Mesendoderm (in vitro differentiated cells): ENCODE results near the gene HMG20B.
"Not testable (repeated sequence)": the region's sequence is repeated elsewhere in the genome, so short reads cannot be mapped to it uniquely, and the experiment has no call there.

Experiments used
- DNase-seq: peaks from one replicate; pipeline ENCODE4 v3.0.0; 2013
- H2AK5ac ChIP-seq: 2 replicates; pipeline ENCODE4 v1.6.1; 2013; ENCODE audit warnings: low read length, inconsistent platforms
- H2BK120ac ChIP-seq: 2 replicates; pipeline ENCODE4 v1.6.1; 2013; ENCODE audit warnings: low read depth, mild to moderate bottlenecking, low read length, moderate library complexity, mixed read lengths
- H2BK15ac ChIP-seq: replicated peaks from 2 replicates; pipeline ENCODE4 v1.6.1; 2013; ENCODE audit warnings: low read depth, mild to moderate bottlenecking, moderate library complexity
- H2BK5ac ChIP-seq: 2 replicates; pipeline ENCODE4 v1.6.1; 2013; ENCODE audit warnings: low read length, inconsistent platforms
- H3K18ac ChIP-seq: 2 replicates; pipeline ENCODE4 v1.6.1; 2013; ENCODE audit warnings: mild to moderate bottlenecking, low read length, mixed read lengths
- H3K23ac ChIP-seq: one replicate; pipeline ENCODE4 v1.6.1; 2013; ENCODE audit warnings: low read length
- H3K27ac ChIP-seq: 2 replicates; pipeline ENCODE4 v1.5.1; 2013; ENCODE audit warnings: low read depth, mild to moderate bottlenecking, inconsistent platforms, low read length, moderate library complexity
- H3K27me3 ChIP-seq: 2 replicates; pipeline ENCODE4 v1.6.1; 2013; ENCODE audit warnings: low read length, control low read depth, mild to moderate bottlenecking, inconsistent platforms; ENCODE audit not compliant: insufficient read depth, poor library complexity
- H3K36me3 ChIP-seq: 2 replicates; pipeline ENCODE4 v1.6.1; 2013; ENCODE audit warnings: low read length, inconsistent platforms; ENCODE audit not compliant: control insufficient read depth, insufficient read depth
- H3K4ac ChIP-seq: one replicate; pipeline ENCODE4 v1.6.1; 2013; ENCODE audit warnings: low read depth, mild to moderate bottlenecking, low read length, moderate library complexity
- H3K4me1 ChIP-seq: 2 replicates; pipeline ENCODE4 v1.6.1; 2013; ENCODE audit warnings: low read depth, low read length, inconsistent platforms; ENCODE audit not compliant: control insufficient read depth
- H3K4me2 ChIP-seq: 2 replicates; pipeline ENCODE4 v1.6.1; 2013; ENCODE audit warnings: low read length
- H3K4me3 ChIP-seq: 2 replicates; pipeline ENCODE4 v1.5.1; 2013; ENCODE audit warnings: mild to moderate bottlenecking, low read length
- H3K56ac ChIP-seq: one replicate; pipeline ENCODE4 v1.6.1; 2013; ENCODE audit warnings: low read length
- H3K79me1 ChIP-seq: 2 replicates; pipeline ENCODE4 v1.6.1; 2013; ENCODE audit warnings: low read length, inconsistent platforms
- H3K79me2 ChIP-seq: 2 replicates; pipeline ENCODE4 v1.6.1; 2013; ENCODE audit warnings: mild to moderate bottlenecking, low read length; ENCODE audit not compliant: control insufficient read depth, insufficient read depth
- H3K9ac ChIP-seq: 2 replicates; pipeline ENCODE4 v1.6.1; 2013; ENCODE audit warnings: low read length, inconsistent platforms
- H4K5ac ChIP-seq: one replicate; pipeline ENCODE4 v1.6.1; 2013; ENCODE audit warnings: low read length
- H4K8ac ChIP-seq: one replicate; pipeline ENCODE4 v1.6.1; 2013; ENCODE audit warnings: low read depth, mild to moderate bottlenecking, control low read depth, low read length, moderate library complexity
- WGBS: extraction: QIAGEN DNeasy Blood & Tissue Kit; methylation state at CpG from one replicate; pipeline ENCODE4 v1.1.7; 2013; ENCODE audit warnings: low lambda C conversion rate, missing lambda C conversion rate; ENCODE audit not compliant: insufficient coverage; ENCODE audit errors: extremely low coverage; 5-methylcytosine and 5-hydroxymethylcytosine counted together

The HMG20B gene

GRCh38 chr19:3565139-3565538, 7.6 kb upstream of the HMG20B start:
- Histone ChIP-seq H4K5ac (no peak overlapping the region), H3K4me1 (no peaks in the 10 kb centered on the region), H2BK120ac (no peak overlapping the region), H3K27ac (no peak overlapping the region), H3K4me2 (no peak overlapping the region), H3K18ac (no peak overlapping the region), H2BK15ac (no peak overlapping the region), H3K4ac (no peak overlapping the region), H3K4me3 (no peak overlapping the region), H3K27me3 (no peaks in the 10 kb centered on the region), H4K8ac (no peak overlapping the region), H3K23ac (no peak overlapping the region), H3K56ac (no peak overlapping the region), H2BK5ac (no peak overlapping the region), H3K79me2 (no peaks in the 10 kb centered on the region), H3K79me1 (no peaks in the 10 kb centered on the region), H3K9ac (no peak overlapping the region), H3K36me3 (no peaks in the 10 kb centered on the region), H2AK5ac (no peak overlapping the region)
- no peak for DNase-seq
- WGBS: no CpG with 5 or more reads among the region's 19 CpGs

- H3K56ac ChIP-seq, H3K36me3 ChIP-seq, H3K27me3 ChIP-seq, H3K4me1 ChIP-seq, DNase-seq, H3K79me1 ChIP-seq, H3K4me2 ChIP-seq, H3K18ac ChIP-seq, H4K5ac ChIP-seq, H3K4ac ChIP-seq, H3K79me2 ChIP-seq, H3K27ac ChIP-seq, H2AK5ac ChIP-seq, H3K23ac ChIP-seq, H3K9ac ChIP-seq, H2BK120ac ChIP-seq, H2BK15ac ChIP-seq, H4K8ac ChIP-seq, H3K4me3 ChIP-seq, H2BK5ac ChIP-seq: not testable (repeated sequence)
- no CpG with 5 or more reads among the region's 11 CpGs for WGBS
These were observed 2.7 kb upstream of the HMG20B start for GRCh38 chr19:3570042-3570441.

- Histone ChIP-seq H2BK5ac (no peak overlapping the region), H3K27ac (no peak overlapping the region), H3K23ac (no peak overlapping the region), H3K27me3 (no peaks in the 10 kb centered on the region), H3K36me3 (no peaks in the 10 kb centered on the region), H3K4me3 (no peak overlapping the region), H2BK120ac (no peak overlapping the region), H4K5ac (no peak overlapping the region), H3K4me1 (peaks cover 2% of the 10 kb centered on the region), H2BK15ac (no peak overlapping the region), H3K9ac (no peak overlapping the region), H3K4me2 (no peak overlapping the region), H2AK5ac (no peak overlapping the region), H4K8ac (no peak overlapping the region), H3K18ac (no peak overlapping the region), H3K56ac (no peak overlapping the region), H3K79me1 (no peaks in the 10 kb centered on the region), H3K79me2 (no peaks in the 10 kb centered on the region), H3K4ac (no peak overlapping the region)
- DNase-seq: no peak
- no CpG with 5 or more reads among the region's 7 CpGs for WGBS
These were observed 2.1 kb upstream of the HMG20B start for GRCh38 chr19:3570606-3571011.

- Histone ChIP-seq H3K23ac (no peak overlapping the region), H3K9ac (no peak overlapping the region), H3K4me2 (peak overlapping the region; percentile 40), H3K27me3 (no peaks in the 10 kb centered on the region), H3K18ac (no peak overlapping the region), H4K5ac (no peak overlapping the region), H3K36me3 (no peaks in the 10 kb centered on the region), H3K79me2 (no peaks in the 10 kb centered on the region), H2BK120ac (no peak overlapping the region), H3K27ac (no peak overlapping the region), H3K4ac (no peak overlapping the region), H4K8ac (no peak overlapping the region), H3K79me1 (no peaks in the 10 kb centered on the region), H3K4me1 (peaks cover 6% of the 10 kb centered on the region), H2AK5ac (no peak overlapping the region), H3K56ac (peak overlapping the region; percentile 60), H2BK5ac (no peak overlapping the region), H3K4me3 (no peak overlapping the region), H2BK15ac (no peak overlapping the region)
- peak; percentile 100 for DNase-seq
- no CpG with 5 or more reads among the region's 48 CpGs for WGBS
These were observed 451 bp upstream of the HMG20B start for GRCh38 chr19:3572132-3572854.

- H3K79me1 ChIP-seq: no peaks in the 10 kb centered on the region
- no peak for DNase-seq
- H3K27ac ChIP-seq: peak overlapping the region; percentile 22
- H2BK120ac ChIP-seq: peak overlapping the region; percentile 56
- H2BK15ac ChIP-seq: no peak overlapping the region
- no peak overlapping the region for H2AK5ac ChIP-seq
- no peaks in the 10 kb centered on the region for H3K79me2 ChIP-seq
- H2BK5ac ChIP-seq: no peak overlapping the region
- peaks cover 6% of the 10 kb centered on the region for H3K4me1 ChIP-seq
- no peak overlapping the region for H4K5ac ChIP-seq
- H3K4me3 ChIP-seq: peak overlapping the region; percentile 66
- H3K9ac ChIP-seq: peak overlapping the region; percentile 81
- WGBS: no CpG with 5 or more reads among the region's 60 CpGs
- H3K56ac ChIP-seq: peak overlapping the region; percentile 84
- H3K18ac ChIP-seq: peak overlapping the region; percentile 86
- H4K8ac ChIP-seq: no peak overlapping the region
- no peaks in the 10 kb centered on the region for H3K36me3 ChIP-seq
- no peak overlapping the region for H3K23ac ChIP-seq
- peak overlapping the region; percentile 66 for H3K4me2 ChIP-seq
- peak overlapping the region; percentile 71 for H3K4ac ChIP-seq
- no peaks in the 10 kb centered on the region for H3K27me3 ChIP-seq
These were observed 566 bp downstream of the HMG20B start for GRCh38 chr19:3573162-3573857.
